PC-3 (cell line): ENCODE data around the gene FOXN3.

Experiments
- EZH2phosphoT487 ChIP-seq: fragments of 300-600 bp; sonication (generic); IDR thresholded peaks from 2 replicates; pipeline ENCODE4 v1.6.1; 2018; ENCODE audit warnings: mild to moderate bottlenecking, antibody characterized with exemption, low read length, borderline replicate concordance
- TF ChIP-seq, protein P1 (sequence below): fragments of 300-600 bp; sonication (generic); conservative IDR thresholded peaks from 2 replicates; pipeline ENCODE4 v1.5.1; 2017; ENCODE audit warnings: antibody characterized with exemption, low read depth, mild to moderate bottlenecking, low read length

DNA sequence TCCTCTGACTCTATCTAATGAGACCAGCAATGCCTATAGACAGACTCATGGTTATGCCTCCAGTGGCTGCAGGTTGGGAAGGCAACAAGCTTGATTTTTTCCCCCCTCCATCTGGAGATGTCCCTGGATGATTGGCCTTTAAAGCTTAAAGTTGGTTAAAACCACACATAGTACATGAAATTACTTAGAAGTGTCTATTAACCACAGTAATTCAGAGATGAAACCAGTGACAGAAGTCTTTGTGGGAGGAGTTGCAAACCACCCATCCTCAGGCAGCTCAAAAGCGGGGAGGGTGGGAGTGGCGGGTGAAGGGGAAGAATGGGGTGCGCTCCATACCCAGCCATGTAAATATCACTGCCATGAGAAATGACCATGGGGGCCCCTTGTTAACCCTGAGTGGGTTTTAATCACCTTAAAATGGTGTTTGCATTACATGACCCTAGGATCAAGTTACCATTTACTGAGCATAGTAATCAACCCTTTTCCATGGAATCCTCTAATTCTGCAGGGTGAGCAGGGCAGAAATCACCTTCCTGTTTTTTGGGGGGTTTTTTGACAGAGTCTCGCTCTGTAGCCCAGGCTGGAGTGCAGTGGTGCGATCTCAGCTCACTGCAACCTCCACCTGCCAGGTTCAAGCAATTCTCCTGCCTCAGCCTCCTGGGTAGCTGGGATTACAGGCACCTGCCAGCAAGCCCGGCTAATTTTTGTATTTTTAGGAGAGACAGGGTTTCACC lies 133.5 kb downstream of the FOXN3 start:
- TF ChIP-seq, protein P1, sequence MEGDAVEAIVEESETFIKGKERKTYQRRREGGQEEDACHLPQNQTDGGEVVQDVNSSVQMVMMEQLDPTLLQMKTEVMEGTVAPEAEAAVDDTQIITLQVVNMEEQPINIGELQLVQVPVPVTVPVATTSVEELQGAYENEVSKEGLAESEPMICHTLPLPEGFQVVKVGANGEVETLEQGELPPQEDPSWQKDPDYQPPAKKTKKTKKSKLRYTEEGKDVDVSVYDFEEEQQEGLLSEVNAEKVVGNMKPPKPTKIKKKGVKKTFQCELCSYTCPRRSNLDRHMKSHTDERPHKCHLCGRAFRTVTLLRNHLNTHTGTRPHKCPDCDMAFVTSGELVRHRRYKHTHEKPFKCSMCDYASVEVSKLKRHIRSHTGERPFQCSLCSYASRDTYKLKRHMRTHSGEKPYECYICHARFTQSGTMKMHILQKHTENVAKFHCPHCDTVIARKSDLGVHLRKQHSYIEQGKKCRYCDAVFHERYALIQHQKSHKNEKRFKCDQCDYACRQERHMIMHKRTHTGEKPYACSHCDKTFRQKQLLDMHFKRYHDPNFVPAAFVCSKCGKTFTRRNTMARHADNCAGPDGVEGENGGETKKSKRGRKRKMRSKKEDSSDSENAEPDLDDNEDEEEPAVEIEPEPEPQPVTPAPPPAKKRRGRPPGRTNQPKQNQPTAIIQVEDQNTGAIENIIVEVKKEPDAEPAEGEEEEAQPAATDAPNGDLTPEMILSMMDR: no peak
- TF ChIP-seq EZH2phosphoT487: no peak
